HG03025 (cell line): Measurements from ENCODE around the gene CRTC3.
"Not testable (repeated sequence)": the region's sequence is repeated elsewhere in the genome, so short reads cannot be mapped to it uniquely, and the experiment has no call there.

Experiments used
- ATAC-seq: cut with Tn5 transposase; IDR thresholded peaks from one replicate; pipeline ENCODE4 v1.9.1; 2021; ENCODE audit warnings: mild to moderate bottlenecking, moderate library complexity; ENCODE audit not compliant: unreplicated experiment, low FRiP score

CRTC3 gene

DNA sequence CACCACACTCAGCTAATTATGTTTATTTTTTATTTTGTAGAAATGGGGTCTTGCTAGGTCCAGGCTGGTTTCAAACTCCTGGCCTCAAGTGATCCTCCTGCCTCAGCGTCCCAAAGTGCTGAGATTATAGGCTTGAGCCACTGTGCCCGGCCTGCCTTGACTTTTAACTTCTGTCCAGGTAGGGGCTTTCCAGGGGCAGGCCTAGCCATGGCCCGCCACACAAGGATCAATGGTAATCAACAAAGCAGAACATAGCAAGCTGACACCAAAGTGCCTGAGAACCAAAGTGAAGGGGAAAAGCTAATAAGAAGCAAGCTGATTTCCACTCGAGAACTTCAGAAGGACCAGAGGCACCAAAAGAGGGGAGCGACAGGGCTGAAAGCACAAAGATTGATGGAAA, 9.4 kb upstream of the CRTC3 start:
- no peak for ATAC-seq

DNA sequence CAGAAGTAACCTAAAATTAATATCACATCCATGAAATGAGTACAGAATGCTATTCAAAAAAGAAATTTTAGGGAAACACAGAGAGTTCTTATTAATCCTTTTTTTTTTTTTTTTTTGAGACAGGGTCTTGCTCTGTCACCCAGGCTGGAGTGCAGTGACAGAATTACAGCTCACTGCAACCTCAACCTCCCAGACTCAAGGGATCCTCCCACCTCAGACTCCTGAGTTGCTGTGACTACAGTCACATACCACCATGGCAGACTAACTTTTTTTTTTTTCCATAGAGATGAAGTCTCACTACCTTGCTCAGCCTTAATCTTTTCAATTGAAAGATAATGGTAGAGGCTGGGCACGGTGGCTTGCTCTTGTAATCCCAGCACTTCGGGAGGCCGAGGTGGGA, 6.3 kb upstream of the CRTC3 start:
- ATAC-seq, result no peak

GRCh38 chr15:90524018-90524803, 5.5 kb upstream of the CRTC3 start:
- not testable (repeated sequence) for ATAC-seq

DNA sequence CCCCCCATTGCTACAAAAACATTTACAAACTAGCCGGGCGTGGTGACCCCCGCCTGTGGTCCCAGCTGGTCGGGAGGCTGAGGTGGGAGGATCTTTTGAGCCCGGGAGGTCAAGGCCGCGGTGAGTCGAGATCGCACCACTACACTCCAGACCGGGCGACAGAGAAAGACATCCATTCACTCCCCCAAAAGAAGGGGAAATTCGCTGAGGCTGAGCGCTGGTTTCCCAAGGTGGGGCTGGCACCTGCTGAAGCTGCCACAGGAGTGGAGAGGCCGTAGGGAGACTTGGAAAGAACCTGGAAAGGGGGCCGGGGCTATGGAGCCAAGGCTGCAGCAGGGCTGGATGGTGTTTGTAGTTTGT, 732 bp upstream of the CRTC3 start:
- no peak for ATAC-seq

GRCh38 chr15:90530250-90531051, 728 bp downstream of the CRTC3 start:
- peak; percentile 47 for ATAC-seq

DNA sequence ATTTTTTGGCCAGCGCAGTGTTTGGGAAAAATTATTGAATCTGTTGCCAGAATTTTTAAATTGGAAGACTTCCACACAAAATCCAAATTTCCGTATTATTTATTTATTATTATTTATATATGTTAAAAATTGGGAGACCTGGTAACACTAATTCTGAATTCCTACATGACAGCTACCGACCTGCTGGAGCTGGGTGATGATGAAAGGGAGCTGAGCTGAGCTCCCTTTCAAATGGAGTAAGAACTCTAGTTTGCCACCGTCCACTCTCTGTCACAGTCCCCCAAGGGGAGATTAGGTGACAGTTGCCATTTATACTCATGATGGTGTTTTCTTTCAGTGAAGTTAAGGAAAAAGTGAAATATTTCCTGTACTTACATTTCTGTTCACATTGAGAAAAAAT, 1.4 kb downstream of the CRTC3 start:
- no peak for ATAC-seq

DNA sequence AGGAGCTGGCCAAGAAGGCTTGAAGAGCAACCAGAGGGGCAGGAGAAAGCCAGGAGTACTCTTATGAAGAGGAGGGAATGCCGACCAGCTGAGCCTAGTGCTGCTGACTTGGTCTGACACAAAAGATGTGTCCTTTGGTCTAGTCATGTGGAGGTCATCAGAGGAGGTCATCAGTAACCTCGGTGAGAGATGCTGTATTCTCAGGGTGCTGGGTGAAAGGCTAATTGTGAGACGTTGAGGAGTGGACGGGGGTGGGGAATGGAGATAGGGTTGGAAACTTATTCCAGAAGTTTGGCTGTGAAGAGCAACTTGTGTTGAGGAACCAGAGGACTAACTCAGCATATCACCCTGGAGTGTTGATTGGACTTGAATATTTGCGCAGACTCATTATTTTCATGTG, 5.5 kb downstream of the CRTC3 start:
- ATAC-seq, result no peak

DNA sequence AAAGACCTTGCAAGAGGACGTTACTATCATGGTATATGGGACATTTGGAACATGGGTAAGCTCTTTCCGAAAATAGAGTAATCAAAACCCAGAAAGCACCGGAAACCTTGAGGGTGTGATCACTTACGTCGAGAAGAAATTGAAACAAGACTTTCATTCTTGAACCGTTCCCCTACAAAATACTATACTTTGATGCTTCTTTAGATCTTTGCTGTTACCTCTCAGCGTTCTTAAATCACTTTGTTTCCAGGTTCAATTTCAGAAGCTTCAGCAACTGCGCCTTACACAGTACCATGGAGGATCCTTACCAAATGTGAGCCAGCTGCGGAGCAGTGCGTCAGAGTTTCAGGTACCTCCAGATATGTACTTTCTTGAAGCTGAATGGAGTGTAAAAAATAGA, 10.1 kb downstream of the CRTC3 start:
- ATAC-seq, result no peak

DNA sequence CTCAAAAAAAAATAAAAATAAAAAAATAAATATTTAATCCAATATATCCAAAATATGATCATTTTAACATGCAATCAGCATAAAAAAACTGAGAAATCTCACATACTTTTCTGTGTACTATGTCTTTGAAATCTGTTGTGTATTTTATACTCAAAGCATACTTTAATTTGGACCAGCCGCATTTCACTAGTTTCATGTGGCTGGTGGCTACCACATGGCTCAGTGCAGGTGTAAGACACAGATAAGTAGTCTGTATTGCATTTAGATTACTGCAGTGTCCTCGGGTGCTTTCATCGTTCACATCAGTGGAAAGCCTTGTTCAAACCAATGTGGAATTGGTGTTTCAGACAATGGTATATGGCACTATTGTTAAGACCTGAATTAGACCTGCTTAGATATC, 11.0 kb downstream of the CRTC3 start:
- no peak for ATAC-seq

DNA sequence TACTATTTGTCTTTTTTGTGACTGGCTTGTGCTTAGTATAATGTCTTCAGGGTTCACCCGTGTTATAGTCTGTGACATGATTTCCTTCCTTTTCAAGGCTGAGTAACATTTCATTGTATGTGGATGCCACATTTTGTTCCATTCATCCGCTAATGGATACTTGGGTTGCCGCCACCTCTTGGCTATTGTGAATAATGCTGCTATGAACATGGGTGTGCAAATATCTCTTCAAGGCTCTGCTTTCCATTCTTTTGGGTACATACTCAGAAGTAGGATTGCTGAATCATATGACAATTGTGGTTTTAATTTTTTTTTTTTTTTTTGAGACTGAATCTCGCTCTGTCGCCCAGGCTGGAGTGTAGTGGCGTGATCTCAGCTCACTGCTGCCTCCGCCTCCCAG, 15.4 kb downstream of the CRTC3 start:
- no peak for ATAC-seq

DNA sequence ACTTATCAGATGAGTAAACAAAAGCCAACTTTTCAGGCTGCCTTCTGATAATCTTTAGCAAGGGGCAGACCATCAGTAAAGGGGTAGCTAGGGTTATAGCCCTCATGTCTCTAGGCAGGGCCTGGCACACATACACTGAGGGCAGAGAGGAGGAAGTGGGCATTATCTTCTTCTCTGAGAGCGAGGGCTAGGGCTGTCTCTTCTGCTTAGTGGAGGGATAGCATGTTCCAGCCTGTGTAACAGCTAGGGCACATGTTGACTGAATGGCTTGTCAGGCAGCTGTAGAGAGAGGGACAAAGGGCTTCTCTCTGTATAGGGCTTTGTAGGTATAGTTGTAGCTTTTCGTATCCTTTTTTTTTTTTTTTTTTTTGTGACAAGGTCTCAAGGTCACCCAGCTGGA, 17.8 kb downstream of the CRTC3 start:
- ATAC-seq, result no peak

DNA sequence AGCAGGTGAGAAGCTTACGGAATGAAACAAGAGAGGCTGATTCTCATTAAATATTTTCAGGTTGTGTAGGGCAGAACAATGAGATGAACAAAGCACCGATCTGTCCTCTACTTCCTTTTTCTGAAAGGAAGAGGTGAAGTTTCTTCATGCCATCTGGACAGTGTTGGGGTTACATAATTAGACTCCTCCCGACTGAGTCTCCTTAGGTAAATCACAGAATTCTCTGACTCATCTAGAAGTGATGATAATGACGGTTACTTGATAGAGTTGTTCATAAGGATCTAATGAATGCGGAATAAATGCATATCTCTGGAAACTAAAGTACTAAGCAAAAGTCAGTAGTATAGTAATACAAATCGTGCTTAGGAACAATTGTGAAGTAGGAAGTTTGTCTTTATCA, 21.2 kb downstream of the CRTC3 start:
- ATAC-seq, result no peak

GRCh38 chr15:90552162-90552928, 22.6 kb downstream of the CRTC3 start:
- ATAC-seq, result no peak

DNA sequence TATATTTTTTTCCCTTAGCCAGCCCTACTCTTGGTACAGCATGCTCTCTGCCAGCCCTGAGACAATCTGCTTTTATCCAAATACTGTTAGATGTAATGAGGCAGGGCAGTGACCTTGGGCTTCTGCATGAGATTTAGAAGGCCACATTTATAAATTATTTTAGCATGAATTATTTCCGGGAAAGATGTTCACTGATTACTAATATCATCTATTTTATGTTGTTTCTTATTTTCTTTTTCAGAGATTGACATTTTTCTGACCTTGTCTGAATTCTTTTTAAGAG, 23.1 kb downstream of the CRTC3 start:
- ATAC-seq, result no peak

DNA sequence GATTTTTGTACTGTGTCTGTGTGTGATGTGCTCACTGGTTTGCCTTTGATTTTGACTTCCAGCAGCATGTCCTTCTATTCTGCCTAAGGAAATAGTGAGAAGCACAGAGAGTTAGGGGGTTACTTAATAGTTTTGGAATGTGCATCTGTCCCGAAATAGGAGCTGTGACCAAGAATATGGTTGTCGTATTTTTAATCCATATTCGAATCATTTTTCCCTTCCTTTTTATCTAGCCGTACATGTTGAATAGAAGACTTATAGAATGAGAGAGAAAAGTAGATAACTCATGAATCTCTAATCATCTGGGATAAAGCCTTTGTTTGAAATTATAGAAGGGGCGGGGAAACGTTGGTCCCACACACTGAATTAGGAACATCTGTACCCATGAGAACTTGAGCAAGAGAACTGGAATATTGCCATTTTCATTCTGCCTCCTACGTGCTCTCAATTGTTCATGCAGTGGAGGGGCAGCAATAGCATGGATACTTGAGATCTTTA, 23.6 kb downstream of the CRTC3 start:
- no peak for ATAC-seq

DNA sequence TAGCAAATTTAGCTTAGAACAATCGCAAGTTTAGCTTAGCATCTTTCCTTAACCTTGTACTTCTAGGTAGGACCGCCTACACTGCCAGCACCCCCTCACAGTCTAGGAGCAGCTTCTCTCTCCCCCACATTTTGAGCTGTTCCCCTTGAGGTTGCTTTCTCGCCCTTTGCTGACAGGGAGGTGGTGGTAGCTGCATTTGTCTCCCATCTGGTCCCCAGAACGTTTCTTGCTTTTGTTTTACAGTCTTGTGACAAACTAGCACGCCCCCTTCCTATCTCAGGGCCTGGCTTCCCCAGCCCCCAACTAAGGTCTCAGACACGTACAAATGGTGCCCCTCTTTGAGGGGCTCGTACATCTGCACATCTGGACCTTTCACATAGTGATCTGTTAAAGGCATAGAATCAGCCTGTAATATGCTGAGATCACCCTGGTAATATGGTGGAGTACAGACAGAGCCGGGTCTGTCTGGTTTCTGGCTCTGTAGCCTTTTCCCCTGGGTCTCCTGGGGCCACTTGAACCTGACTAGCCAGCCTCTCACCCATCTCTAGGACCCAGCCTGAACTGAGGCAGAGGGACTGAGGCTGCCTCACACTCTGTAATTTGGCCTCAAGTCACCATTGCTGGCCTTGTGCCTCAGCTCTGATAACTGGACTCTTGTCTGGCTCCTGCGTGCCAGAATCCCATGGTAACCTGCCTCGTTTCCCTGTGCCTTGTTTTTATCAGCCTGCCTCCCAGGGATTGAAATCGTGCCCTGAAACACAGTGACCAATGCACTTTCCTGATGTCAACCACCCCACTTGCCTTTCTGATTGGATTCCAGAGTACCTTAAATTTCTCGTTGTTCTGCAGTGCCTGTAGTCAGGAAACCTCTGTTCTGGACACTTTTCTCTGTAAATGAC, 27.7 kb downstream of the CRTC3 start:
- no peak for ATAC-seq

DNA sequence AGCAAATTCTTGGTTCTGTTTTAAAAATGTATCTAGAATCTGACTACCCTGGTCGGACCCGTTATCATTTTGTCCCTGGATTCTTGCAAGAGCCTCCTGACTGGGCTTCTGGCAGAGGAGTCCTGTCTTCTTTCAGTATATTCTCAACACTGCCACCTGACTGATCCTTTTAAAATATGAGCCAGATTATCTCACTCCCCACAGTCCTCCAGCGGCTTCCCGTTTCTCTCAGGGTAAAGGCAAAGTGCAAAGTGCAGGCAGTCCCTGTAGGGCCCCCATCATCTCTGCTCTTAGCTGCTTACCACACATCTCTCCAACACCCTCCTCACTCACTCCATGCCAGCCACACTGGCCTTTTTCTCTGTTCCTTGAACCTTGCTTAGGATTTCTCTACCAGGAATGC, 28.4 kb downstream of the CRTC3 start:
- ATAC-seq, result no peak

- no peak for ATAC-seq
Observed at GRCh38 chr15:90559119-90559518, 29.4 kb downstream of the CRTC3 start.

- ATAC-seq, result no peak
Observed at GRCh38 chr15:90560229-90560776, 30.6 kb downstream of the CRTC3 start.
